Fibroblast of upper back skin (primary cell): ENCODE measurements around the gene MUC13.
A peak's percentile ranks its signal among the peaks of the same experiment; 100 is the strongest.

Source experiments
- DNase-seq: peaks from one replicate; pipeline ENCODE4 v3.0.0-alpha.2; 2013

Gene MUC13

DNA sequence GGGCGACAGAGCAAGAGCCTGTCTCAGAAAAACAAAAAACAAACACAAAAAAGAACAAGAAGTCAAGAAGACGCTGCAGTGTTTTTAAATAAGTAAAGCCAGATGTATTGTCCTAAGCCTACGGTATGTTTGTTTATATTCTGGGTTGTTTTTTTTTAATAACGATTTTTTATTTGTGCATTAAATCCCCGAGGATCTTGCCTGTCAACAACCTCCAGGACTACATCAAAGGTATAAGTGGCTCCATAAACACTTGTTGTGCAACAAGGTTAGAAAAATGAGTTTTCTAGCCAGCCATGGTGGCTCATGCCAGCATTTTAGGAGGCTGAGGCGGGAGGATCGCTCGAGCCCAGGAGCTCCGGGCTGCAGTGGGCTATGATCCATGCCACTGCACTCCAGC lies 73.5 kb downstream of the MUC13 start:
- DNase-seq = no peak

DNA sequence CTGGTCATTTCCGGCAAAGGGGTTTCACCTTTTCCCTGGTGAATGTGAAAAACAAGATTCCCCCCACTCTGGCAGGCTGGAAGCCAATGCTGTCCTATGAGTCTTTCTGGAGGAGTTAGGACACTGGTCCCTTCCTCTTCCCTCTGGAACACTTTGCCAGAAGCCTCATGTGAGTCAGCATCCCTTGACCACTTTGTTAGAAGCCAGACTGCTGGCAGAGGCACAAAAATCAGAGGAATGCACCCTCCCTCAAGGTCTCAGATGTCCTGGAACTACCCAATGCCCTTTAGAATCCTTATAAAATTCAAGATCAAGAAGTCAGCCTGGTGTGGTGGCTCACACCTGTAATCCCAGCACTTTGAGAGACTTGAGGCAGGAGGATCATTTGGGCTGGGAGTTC lies 74.0 kb downstream of the MUC13 start:
- DNase-seq = peak; percentile 98

DNA sequence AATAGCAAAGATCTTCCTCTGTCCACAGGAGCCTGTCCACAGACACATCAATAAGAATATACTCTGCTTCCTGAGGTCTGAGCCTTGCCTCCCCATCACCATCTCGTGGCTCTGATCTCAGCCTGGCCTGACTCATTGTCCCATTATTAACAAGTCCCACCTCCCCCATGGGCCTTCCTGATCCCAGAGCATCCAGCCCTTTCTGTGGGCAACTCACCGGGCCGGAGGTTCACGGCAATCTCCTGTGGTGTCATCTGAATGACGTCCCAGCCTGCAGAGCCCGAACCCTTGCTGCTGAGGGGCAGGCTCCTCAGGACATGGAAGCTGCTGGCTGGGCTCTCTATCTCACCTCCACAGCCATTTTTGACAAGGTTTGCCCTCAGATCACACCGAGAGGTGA lies 75.5 kb downstream of the MUC13 start:
- peak; percentile 88 for DNase-seq

DNA sequence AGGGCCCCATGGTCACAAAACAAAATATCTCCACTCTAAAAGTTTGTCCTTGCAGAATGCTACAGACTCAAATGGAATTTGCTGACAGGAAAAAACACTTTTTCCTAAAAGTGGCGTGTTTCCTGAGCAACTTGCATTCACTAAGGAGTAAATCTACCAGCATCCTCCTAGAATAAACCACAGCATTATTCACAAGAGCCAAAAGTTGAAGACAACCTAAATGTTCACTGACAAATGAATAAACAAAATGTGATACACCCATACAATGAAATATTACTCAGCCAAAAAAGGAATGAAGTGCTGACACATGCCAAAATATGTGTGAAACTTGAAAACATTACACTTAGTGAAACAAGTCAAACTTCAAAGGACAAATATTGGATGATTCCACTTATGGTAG lies 76.3 kb downstream of the MUC13 start:
- DNase-seq = peak; percentile 78

DNA sequence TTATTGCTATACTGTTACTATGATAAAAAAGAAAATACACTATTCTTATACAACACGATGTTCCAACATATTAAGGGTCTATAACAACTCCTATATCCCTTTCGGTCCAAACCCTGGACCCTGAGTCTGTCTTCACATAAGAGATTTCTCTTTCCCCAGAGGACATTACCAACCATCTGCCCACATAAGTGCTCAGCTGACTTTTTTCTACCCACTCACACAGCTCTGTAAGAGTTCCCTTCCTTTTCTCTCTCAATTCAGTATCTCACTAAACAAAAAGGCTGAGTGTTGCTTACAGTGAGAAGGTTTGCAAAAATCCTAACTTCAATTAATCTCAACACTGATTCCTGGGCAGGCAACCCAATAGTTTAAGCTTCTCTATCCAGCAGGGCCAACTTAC lies 77.9 kb downstream of the MUC13 start:
- DNase-seq = no peak
